ENCODE measurements around the gene HIC1. TPM values are rescaled to one million over a fixed set of nuclear protein-coding genes. Genes with fewer than 3 reads are reported as not detected.

Gene HIC1
- total RNA-seq, 5 donors from 2014 or later (not counting 1 experiment from before 2014, with no cell fraction given) = 3.2 to 12.3 (median 8.4) TPM

DNA sequence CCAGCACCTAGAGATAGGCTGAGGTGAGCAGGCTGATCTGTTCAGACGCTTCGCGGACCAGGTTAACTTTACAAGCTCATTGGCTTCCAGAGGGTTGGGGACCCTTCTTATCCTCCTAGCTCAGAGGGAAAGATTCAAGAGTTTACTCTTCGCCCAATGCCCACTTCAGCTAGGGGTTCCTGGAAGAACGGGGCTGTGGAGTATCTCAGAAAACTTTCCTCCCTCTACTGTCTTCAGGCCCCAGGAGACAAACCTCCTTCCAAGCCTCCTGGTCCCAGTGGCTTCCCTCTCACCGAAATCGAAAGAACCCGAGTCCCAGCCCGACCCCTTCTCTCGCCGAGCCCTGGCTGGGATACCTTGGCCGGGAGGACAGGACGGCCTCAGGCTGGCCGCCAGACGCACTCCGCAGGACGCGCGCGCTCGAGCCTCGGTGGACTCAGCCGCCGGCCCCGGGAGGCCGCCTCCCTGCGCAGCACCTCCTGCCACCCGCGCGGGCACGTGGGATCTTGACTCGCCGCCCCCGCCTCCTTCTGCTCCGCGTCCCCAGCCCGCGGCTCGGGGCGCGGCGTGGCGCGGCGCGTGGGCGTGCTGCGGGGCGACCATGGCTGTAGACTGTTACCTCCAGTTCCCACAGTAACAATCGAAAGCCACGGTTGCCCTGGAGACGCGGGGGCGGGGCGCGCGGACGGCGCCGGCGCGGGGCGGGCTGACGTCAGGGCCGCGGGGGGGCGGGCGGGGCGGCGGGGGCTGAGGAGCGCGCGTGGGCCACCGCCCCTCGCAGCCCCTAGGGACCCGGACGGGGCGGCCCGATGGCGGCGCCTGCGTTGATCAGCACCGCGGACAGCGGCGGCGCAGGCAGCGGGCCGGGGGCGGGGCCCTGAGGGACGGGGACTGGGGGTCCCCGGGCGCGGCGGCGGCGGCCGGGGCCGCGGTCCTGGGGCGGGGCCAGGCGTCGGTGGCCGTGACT lies 5.3 kb upstream of the HIC1 start:
- peak overlapping the region; percentile 55 to 75 for H3K4me3 ChIP-seq (ENCODE audit: control insufficient read depth in 1 of 2, extremely low read depth in 1 of 2, low read length in 1 of 2)
- ATAC-seq (replicated peaks in 1 of 4) (peak; percentile 59 to 73 (median 66)), DNase-seq (peak; percentile 70 to 95 (median 83))
- ChIA-PET CTCF (no interaction called here), POLR2A (no interaction called here)
- Mint-ChIP-seq H3K27ac (no peak overlapping the region), H3K4me3 (peak overlapping the region; percentile 60 to 68 (median 67)), H3K9me3 (no peaks in the 10 kb centered on the region), H3K36me3 (no peaks in the 10 kb centered on the region), H3K27me3 (no peaks in the 10 kb centered on the region), H3K4me1 (peaks cover 21 to 31% (median 30%) of the 10 kb centered on the region in 3 donors)
- no peak overlapping the region for H3K27ac ChIP-seq (ENCODE audit: low read length)
- WGBS (ENCODE audit: insufficient coverage) = 3% methylated on average over 102 of the region's 104 CpGs
- H3K9me3 ChIP-seq = no peaks in the 10 kb centered on the region
- H3K27me3 ChIP-seq (replicated peaks in 1 of 2; ENCODE audit: control insufficient read depth in 2 of 2, extremely low read depth in 1 of 2, insufficient read depth in 2 of 2, low read length in 1 of 2) = peaks cover 0 to 34% of the 10 kb centered on the region in 2 experiments
- no peaks in the 10 kb centered on the region for H3K36me3 ChIP-seq (ENCODE audit: control insufficient read depth in 2 of 2, extremely low read depth in 1 of 2, insufficient read depth in 1 of 2, low read length in 1 of 2)
- H3K4me1 ChIP-seq (ENCODE audit: control insufficient read depth in 1 of 2, extremely low read depth in 1 of 2, insufficient read depth in 2 of 2, low read length in 2 of 2) = peaks cover 23 to 52% of the 10 kb centered on the region in 2 experiments

DNA sequence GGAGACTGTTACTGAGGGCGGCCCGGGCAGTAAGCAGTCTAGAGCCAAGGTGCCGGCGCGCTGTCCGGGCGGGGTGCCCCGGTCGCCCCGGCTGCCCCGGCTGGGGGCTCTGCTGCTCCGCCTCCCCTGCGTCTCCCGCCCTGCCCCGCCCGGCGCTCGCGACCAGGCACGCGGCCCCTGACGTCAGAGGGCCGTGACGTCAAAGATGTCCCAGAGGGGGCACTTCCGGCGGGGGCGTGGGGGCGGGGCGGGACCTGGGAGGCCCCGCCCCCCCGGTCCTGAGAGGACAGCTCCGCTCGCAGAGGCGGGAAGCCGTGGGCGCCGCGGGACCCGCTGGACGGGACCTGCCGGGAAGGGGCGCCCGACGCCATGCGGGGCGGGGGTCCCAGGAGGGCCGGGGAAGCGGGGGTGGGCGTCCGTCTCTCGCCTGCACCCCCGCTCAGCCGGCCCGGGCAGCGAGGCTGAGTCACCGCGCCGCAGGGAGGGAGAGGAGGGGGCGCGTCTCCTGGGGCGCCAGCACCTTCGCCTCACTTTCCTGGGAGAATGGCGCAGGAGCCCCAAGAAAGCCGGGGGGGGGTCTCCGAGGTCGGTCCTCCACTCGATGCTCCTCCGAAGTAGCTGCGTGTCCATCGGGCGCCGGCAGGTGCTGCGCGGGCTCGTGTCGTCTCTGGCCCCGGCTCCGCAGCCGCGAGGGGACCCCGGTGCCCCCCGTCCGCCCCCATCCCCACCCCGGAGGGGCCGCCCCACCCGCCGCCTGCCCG lies 4.4 kb upstream of the HIC1 start:
- Histone ChIP-seq H3K36me3 (ENCODE audit: control insufficient read depth in 2 of 2, extremely low read depth in 1 of 2, insufficient read depth in 1 of 2, low read length in 1 of 2) (no peaks in the 10 kb centered on the region), H3K27me3 (replicated peaks in 1 of 2; ENCODE audit: control insufficient read depth in 2 of 2, extremely low read depth in 1 of 2, insufficient read depth in 2 of 2, low read length in 1 of 2) (peaks cover 0 to 35% of the 10 kb centered on the region in 2 experiments), H3K9me3 (no peaks in the 10 kb centered on the region), H3K27ac (ENCODE audit: low read length) (no peak overlapping the region), H3K4me3 (ENCODE audit: control insufficient read depth in 1 of 2, extremely low read depth in 1 of 2, low read length in 1 of 2) (peak overlapping the region; percentile 34 to 44), H3K4me1 (ENCODE audit: control insufficient read depth in 1 of 2, extremely low read depth in 1 of 2, insufficient read depth in 2 of 2, low read length in 2 of 2) (peaks cover 23 to 54% of the 10 kb centered on the region in 2 experiments)
- H3K27me3 Mint-ChIP-seq = no peaks in the 10 kb centered on the region
- H3K9me3 Mint-ChIP-seq = no peaks in the 10 kb centered on the region
- ATAC-seq (replicated peaks in 1 of 4) (peak; percentile 21 to 38 (median 28)), DNase-seq (peak in 34 of 35 experiments; percentile 47 to 87 (median 66))
- H3K36me3 Mint-ChIP-seq = no peaks in the 10 kb centered on the region
- 2% methylated on average over 70 of the region's 88 CpGs for WGBS (ENCODE audit: insufficient coverage)
- H3K27ac Mint-ChIP-seq = no peak overlapping the region
- ChIA-PET POLR2A (no interaction called here), CTCF (interaction anchor here in 1 of 2 donors (0.6 to 1.4 kb wide), 2 partner anchors 169 to 764 kb away, joined by 3 to 4 read pairs; no protein-coding TSS in a partner anchor)
- H3K4me3 Mint-ChIP-seq = peak overlapping the region in 1 of 3 donors; percentile 74
- H3K4me1 Mint-ChIP-seq = peaks cover 21 to 30% (median 29%) of the 10 kb centered on the region in 3 donors

DNA sequence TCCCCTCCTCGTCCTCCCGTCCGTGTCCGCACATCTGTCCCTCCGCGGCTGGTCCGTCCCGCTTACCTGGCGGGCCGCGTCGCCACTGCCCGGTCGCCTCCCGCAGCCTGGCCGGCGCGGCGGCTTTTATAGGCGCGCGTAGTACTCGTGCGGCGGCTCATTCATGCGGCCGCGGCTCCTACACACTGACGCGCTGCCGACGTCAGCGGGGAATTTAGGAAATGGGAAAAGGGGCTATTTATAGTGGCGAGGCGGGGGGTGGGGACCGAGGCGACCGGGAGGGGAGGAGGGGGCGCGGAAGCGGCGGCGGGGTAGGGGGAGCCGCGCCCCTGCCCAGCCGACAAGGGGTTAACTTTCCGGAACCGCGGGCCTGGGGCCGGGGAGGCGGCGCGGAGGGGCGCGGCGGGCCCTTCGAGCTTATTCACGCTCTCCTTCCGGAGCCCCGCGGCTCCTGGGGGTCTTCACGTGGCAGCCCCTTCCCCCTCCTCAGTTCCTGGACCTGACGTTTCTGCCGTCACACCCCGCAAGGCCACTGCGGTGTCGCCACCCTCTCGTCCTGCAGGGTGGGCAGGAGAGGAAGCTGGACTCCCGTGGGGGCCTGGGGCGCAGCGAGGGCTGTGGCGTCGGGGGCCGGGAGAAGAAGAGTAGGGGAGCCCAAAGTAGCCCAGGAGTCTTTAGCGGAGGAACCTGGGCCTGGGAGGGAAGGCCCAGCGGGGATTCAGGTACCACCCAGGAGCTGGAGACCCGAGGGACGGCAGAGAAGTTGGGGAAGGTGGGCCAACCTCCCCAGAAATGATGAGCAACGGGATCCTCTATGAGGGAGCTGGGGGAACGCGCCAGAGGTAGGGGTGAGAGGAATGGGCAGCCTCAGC lies 3.6 kb upstream of the HIC1 start:
- Histone ChIP-seq H3K4me1 (ENCODE audit: control insufficient read depth in 1 of 2, extremely low read depth in 1 of 2, insufficient read depth in 2 of 2, low read length in 2 of 2) (peaks cover 23 to 58% of the 10 kb centered on the region in 2 experiments), H3K36me3 (ENCODE audit: control insufficient read depth in 2 of 2, extremely low read depth in 1 of 2, insufficient read depth in 1 of 2, low read length in 1 of 2) (no peaks in the 10 kb centered on the region), H3K9me3 (no peaks in the 10 kb centered on the region), H3K27ac (ENCODE audit: low read length) (no peak overlapping the region), H3K27me3 (replicated peaks in 1 of 2; ENCODE audit: control insufficient read depth in 2 of 2, extremely low read depth in 1 of 2, insufficient read depth in 2 of 2, low read length in 1 of 2) (peaks cover 0 to 38% of the 10 kb centered on the region in 2 experiments), H3K4me3 (ENCODE audit: control insufficient read depth in 1 of 2, extremely low read depth in 1 of 2, low read length in 1 of 2) (no peak overlapping the region)
- CTCF ChIA-PET = interaction anchor here in 1 of 2 donors (0.6 to 1.4 kb wide), 2 partner anchors 168 to 764 kb away, joined by 3 to 4 read pairs; no protein-coding TSS in a partner anchor
- H3K27ac Mint-ChIP-seq = peak overlapping the region in 1 of 2 donors; percentile 58
- peaks cover 21 to 30% (median 29%) of the 10 kb centered on the region in 3 donors for H3K4me1 Mint-ChIP-seq
- POLR2A ChIA-PET = no interaction called here
- DNase-seq = peak in 1 of 35 experiments; percentile 51
- H3K4me3 Mint-ChIP-seq = peak overlapping the region; percentile 43 to 74 (median 46)
- no peaks in the 10 kb centered on the region for H3K36me3 Mint-ChIP-seq
- H3K9me3 Mint-ChIP-seq = no peaks in the 10 kb centered on the region
- ATAC-seq (replicated peaks in 1 of 4) = no peak
- H3K27me3 Mint-ChIP-seq = no peaks in the 10 kb centered on the region
- WGBS (ENCODE audit: insufficient coverage) = 11% methylated on average over 64 of the region's 81 CpGs

DNA sequence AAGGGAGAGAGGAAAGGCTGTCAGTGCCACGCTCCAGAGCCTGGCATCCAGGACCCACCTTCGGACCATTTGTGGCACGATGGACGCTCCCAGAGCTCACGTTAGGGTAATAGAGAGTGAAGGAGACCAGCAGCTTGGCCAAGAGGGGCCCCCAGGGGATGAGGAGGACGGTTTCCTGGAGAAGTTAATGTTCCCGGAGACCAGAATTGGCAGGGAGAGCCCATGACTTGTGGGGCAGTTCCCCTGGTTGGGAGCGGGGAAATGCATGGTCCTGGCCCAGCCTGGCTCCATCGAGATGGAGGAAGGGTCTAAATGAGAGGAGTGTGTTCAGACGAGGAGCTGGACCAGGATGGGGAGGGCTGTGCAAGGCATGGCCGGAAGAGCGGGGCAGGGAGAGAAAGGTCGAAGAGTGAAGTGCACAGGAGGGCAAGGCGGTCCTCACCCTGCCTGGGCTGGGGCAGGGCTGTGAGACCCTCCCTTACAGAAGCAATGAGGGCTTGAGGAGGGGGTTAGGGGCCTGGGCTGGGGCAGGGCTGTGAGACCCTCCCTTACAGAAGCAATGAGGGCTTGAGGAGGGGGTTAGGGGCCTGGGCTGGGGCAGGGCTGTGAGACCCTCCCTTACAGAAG lies 2.9 kb upstream of the HIC1 start:
- ChIA-PET CTCF (interaction anchor here in 1 of 2 donors (1.4 kb wide), 1 partner anchor 168 kb away, joined by 3 read pairs; no protein-coding TSS in a partner anchor), POLR2A (no interaction called here)
- H3K36me3 ChIP-seq (ENCODE audit: control insufficient read depth in 2 of 2, extremely low read depth in 1 of 2, insufficient read depth in 1 of 2, low read length in 1 of 2) = no peaks in the 10 kb centered on the region
- ATAC-seq (replicated peaks in 1 of 4) (no peak), DNase-seq (no peak)
- Mint-ChIP-seq H3K4me3 (peak overlapping the region; percentile 43 to 74 (median 46)), H3K36me3 (no peaks in the 10 kb centered on the region), H3K4me1 (peaks cover 21 to 32% (median 31%) of the 10 kb centered on the region in 3 donors), H3K27ac (peak overlapping the region; percentile 53 to 58), H3K9me3 (no peaks in the 10 kb centered on the region), H3K27me3 (no peaks in the 10 kb centered on the region)
- no peak overlapping the region for H3K4me3 ChIP-seq (ENCODE audit: control insufficient read depth in 1 of 2, extremely low read depth in 1 of 2, low read length in 1 of 2)
- no peaks in the 10 kb centered on the region for H3K9me3 ChIP-seq
- peaks cover 25 to 62% of the 10 kb centered on the region in 2 experiments for H3K4me1 ChIP-seq (ENCODE audit: control insufficient read depth in 1 of 2, extremely low read depth in 1 of 2, insufficient read depth in 2 of 2, low read length in 2 of 2)
- 68% methylated on average over 12 of the region's 14 CpGs for WGBS (ENCODE audit: insufficient coverage)
- H3K27me3 ChIP-seq (replicated peaks in 1 of 2; ENCODE audit: control insufficient read depth in 2 of 2, extremely low read depth in 1 of 2, insufficient read depth in 2 of 2, low read length in 1 of 2) = peaks cover 0 to 42% of the 10 kb centered on the region in 2 experiments
- no peak overlapping the region for H3K27ac ChIP-seq (ENCODE audit: low read length)

DNA sequence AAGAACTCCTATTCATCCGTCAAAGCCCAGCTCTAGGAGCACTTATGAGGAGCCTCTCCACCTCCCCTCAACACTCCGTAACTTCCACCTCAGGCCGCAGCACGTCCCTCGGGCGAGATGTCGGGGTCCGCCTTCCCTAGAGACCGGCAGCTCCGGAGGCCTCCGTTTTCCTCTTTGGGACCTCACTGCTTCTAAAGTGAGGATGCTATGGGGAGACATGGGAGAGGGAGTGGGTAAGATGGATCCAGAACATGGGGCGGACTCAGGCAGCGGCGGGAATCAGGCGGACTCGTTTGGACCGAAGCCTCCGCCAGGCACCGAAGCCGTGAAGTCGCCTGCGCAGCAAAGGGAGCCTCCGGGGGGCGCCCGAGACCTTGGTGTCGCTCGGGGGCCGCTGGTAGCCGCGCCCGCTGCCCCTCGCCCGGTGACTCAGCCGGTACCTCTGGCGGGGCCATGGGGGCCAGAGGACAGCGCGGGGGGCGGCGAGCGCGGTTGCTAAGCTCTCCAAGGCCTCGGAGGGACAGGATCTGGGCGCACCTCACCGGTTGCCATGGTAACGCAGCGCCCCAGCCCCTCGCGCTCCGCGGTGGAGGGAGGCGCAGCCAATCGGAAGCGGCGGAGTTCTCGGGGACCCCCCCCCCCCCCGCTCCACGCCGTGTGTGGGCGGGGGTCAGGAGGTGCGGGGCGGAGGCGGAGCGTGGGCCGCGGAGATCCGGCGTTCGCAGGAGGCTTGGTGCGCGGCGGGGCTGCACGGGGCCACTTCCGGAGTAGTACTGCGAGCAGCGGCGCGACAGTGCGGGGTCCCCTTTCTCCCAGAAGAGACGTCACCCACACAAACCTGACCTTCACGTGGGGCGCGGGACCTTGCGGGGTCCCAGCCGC lies 1.3 kb upstream of the HIC1 start:
- peaks cover 0 to 2% of the 10 kb centered on the region in 2 donors for H3K27me3 Mint-ChIP-seq
- Histone ChIP-seq H3K27ac (ENCODE audit: low read length) (peak overlapping the region; percentile 76), H3K36me3 (ENCODE audit: control insufficient read depth in 2 of 2, extremely low read depth in 1 of 2, insufficient read depth in 1 of 2, low read length in 1 of 2) (no peaks in the 10 kb centered on the region), H3K9me3 (no peaks in the 10 kb centered on the region), H3K27me3 (replicated peaks in 1 of 2; ENCODE audit: control insufficient read depth in 2 of 2, extremely low read depth in 1 of 2, insufficient read depth in 2 of 2, low read length in 1 of 2) (peaks cover 2 to 39% of the 10 kb centered on the region in 2 experiments), H3K4me3 (ENCODE audit: control insufficient read depth in 1 of 2, extremely low read depth in 1 of 2, low read length in 1 of 2) (peak overlapping the region; percentile 47 to 58), H3K4me1 (ENCODE audit: control insufficient read depth in 1 of 2, extremely low read depth in 1 of 2, insufficient read depth in 2 of 2, low read length in 2 of 2) (peaks cover 23 to 68% of the 10 kb centered on the region in 2 experiments)
- peak; percentile 49 to 88 (median 64) for DNase-seq
- H3K9me3 Mint-ChIP-seq = no peaks in the 10 kb centered on the region
- WGBS (ENCODE audit: insufficient coverage) = 3% methylated on average over 48 of the region's 84 CpGs
- H3K36me3 Mint-ChIP-seq = no peaks in the 10 kb centered on the region
- peaks cover 16 to 32% (median 29%) of the 10 kb centered on the region in 3 donors for H3K4me1 Mint-ChIP-seq
- POLR2A ChIA-PET = no interaction called here
- peak overlapping the region; percentile 76 to 79 (median 76) for H3K4me3 Mint-ChIP-seq
- peak overlapping the region; percentile 70 to 77 for H3K27ac Mint-ChIP-seq
- ATAC-seq (replicated peaks in 1 of 4) = peak; percentile 17 to 34 (median 26)
- CTCF ChIA-PET = interaction anchor here (0.6 to 4.1 kb wide), 9 partner anchors 26 to 300 kb away, joined by 3 to 32 read pairs (median 3); no protein-coding TSS in a partner anchor
